Islet precursor cell (in vitro differentiated cells): ENCODE results near the gene ZNF385B.
A peak's percentile ranks its signal among the peaks of the same experiment; 100 is the strongest.
"Not testable (repeated sequence)": the region's sequence is repeated elsewhere in the genome, so short reads cannot be mapped to it uniquely, and the experiment has no call there.

ENCODE experiments used
- DNase-seq: peaks from one replicate; pipeline ENCODE4 v3.0.0-alpha.2; 2018

The ZNF385B gene

DNA sequence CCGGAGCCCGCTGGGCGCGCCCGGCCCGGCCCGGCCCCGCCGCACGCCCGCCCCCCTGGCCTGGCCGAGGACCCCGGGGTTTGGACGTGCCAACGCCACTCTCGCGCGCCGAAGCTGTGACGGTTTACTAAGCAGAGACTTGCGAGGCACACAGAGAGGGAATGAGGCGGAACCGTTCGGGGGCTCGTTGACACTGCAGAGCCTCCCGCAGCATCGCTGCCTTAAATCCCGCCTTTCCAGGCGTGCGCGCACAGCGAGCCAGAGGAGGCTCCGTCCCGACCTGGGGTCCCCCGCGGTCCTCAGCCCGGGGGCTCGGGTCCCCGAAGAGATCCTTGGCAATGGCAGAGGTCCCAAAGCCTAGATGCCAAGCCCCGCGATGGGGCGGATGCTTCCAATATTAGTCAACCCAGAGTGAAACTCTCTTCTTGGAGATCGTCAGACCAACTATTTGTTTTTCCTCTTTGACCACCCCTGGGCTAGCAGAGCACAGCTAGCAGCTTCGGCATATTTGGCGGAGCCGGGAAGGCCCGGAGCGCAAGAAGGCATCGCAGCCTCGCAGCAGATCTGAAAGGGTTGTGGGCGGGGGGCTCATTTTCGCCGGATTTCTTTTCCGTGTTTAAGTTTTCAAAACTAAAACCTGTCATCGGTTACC lies at the start of gene ZNF385B:
Gene ZNF385B, minus strand, starts transcription at position 197 of the 652 bp plus-strand sequence.
- DNase-seq: peak; percentile 59

DNA sequence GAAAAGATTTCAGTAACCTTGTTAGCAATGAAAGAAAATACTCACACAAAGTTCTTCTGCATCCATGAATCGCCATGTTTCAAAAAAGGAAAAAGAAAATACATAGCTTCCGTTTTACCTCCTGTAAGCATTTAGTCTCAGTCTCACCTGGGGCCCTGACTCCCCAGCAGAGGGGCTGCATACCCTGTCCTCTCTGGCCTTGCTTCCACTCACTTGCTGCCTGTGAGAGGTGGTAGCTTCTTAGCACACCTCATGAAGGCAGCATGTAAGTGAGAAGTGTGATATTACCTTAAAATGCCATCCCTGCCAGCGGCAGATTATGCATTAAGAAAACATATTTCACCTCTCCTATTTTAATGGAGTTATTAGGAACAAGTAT lies 49.3 kb upstream of the ZNF385B start:
- no peak for DNase-seq

DNA sequence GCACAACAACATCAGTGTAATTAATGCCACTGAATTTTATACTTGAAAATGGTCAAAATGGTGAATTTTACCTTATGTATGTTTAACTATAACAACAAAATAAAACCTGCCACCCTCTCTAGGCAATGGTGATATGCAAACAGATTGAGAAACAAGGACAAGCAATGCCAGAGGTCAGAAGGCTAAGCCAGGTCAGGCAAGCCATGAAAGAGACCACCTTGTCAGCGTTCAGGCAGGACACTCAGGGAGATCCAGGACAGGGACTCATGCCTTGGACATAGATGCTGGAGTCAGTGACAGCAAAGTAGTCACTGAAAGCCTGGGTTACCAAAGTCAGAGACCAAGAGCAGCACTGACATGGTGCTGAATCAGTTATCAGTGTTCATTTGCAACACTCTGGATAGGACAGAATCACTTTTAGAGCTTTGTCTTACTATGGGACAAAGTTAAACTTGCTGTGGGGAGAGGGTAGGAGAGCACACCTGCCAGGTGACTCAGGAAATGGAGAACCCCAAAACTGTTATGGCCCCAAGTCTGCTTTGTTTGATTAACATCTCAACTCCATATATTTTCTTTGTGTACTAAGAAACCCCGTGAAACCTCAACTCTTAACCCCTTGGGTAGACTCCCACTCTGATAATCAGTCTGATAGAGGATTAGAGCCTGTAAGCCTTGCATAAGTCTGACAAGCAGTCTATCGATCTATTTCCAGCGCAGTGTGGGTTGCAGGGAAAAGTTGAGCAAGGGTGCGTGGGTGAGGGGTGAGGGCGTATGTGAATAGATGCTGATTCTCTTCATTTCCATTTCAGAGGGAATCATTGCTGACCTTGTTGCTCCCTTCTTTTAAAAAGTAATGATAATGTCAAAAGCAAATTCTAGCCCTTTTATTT lies 48.7 kb upstream of the ZNF385B start:
- DNase-seq: no peak

DNA sequence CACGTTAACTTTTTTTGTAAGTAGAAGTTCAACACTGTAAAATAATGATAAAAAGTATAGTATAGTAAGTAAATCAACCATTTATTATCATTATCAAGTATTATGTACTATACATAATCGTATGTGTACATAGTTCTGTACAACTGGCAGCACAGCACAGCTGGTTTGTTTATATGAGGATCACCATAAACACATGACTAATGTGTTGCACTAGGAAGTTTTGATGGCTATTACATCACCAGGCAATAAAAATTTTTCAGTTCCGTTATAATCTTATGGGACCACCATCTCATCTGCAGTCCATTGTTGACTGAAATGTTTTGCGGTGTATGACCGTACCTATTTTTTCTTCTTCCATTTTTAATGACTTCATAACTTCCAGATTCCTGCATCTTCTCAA lies 39.2 kb upstream of the ZNF385B start:
- DNase-seq: no peak

- DNase-seq: no peak
Observed at GRCh38 chr2:179899666-179900065, 38.3 kb upstream of the ZNF385B start.

- peak; percentile 72 for DNase-seq
Observed at GRCh38 chr2:179898873-179899272, 37.5 kb upstream of the ZNF385B start.

DNA sequence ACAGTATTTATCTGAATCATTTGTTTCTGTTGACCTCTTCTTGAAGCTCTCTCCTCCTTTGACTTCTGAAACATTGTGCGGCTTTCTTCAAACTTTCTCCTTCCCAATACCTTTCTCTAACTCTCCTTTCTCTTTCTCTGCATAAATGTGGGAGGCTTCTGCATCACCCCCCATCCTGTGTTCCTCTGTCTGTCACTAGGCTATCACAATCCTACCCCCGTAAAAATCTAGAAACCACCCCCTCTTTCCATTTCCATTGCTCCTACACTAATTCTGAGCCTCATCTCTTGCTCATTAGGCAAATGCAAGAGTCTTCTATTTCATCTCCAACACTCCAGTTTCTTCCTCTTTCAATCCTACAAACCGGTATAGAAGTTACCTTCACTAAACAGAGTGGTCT lies 32.2 kb upstream of the ZNF385B start:
- no peak for DNase-seq

GRCh38 chr2:179891237-179891636 lies 29.8 kb upstream of the ZNF385B start:
- no peak for DNase-seq

DNA sequence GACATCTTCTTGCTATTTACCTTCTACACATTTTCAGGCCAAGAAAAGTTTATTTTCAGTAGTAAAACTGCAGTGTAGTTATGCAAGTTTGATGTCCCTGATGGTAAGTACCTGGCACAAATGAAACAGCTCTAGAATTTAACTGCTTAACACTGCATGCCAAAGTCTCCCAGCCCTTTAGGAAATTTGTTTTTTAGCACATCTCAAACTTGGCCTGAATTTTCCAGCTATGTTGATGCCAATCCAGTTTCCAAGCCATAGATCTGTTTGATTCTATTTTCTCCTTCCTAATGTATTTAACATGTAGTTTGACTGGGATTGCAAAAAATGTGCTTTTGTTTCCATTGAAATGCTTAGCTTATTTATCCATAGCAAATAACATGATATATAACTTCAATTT lies 29.3 kb upstream of the ZNF385B start:
- no peak for DNase-seq

DNA sequence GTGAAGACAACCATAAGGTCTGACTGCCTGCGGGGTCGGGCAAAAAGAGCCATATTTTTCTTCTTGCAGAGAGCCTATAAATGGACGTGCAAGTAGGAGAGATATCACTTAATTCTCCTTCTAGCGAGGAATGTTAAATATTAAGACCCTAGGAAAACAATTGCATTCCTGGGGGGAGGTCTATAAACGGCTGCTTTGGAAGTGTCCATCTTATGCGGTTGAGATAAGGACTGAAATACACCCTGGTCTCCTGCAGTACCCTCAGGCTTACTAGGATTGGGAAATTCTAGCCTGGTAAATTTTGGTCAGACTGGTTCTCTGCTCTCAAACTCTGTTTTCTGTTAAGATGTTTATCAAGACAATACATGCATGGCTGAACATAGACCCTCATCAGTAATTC lies 27.2 kb upstream of the ZNF385B start:
- DNase-seq: not testable (repeated sequence)

- DNase-seq: peak; percentile 49
Observed at GRCh38 chr2:179884193-179884592, 22.8 kb upstream of the ZNF385B start.

DNA sequence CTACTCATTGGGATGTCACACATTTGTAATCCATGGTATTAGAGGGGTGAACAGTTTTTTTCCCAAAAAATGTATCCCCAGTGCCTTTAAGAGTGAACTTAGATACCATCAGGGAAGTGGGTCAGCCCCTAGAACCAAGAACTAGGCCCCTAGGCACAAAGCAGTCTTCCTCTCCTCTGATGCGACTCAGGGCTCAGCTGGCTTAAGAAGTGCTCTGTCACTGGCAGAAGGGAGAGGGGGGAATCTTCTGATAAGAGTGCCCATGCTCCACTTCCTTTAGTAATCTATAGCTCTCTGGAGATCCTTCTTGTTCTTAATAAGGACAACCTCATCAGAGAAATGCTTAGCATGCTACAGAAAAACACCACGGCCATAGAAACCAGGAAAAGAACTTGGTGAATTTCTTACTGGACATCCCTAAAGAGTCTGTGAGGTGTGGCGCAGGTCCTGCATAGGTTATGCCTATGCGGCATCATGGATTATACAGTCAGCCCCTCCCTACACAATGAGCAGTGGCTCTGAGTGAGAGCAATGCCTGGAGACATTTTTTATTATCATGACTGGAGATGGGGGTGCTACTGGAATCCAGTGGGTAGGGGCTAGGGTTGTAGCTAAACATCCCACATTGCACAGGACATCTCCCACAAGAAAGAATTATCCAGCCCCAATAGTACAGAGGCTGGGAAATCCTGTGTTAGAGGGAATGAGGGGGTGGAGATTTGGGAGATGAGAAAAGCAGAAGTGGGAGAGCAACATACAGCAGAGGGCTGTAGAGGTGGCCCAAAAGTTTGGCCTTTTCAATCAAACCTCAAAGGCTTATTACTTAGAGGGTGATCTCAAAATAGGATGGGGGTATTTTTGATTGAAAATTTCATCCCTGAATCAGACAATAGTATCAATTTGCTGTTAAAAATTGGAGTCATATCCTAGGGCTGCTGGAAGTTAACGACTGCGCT lies 21.7 kb upstream of the ZNF385B start:
- no peak for DNase-seq

DNA sequence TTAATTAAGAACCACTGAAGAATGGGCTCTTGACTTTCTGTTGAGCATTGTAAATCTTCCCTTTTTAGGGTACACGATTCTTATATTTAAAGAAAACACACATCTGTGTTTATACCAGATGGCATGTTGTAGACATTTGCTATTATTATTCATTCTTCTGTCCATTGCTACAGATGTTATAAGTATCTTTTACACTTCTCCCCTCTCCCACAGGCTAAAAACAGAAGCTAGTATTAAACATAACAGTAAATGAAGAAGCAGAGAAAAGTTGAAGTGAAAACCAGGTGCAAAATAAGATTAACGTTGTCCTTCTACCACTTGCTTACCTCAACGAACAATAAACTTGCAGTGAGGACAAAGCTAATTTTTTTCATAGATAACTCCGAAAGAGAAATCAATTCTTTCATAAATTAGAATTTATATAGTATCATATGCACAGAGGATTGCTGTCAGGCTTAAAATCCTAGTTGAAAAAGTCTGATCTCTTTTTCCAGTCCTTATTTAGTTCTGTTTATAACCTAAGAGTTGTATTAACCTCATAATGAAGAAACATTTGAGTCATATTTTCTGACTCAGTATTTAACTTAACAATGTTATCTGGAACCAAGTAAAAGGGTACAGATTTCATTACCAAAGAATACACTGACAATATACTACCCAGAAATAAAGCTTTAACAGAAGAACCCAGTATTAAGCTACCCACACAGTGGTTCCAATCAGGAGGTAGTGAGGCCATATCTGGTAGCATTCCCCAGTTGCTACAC lies 16.4 kb upstream of the ZNF385B start:
- DNase-seq: no peak

DNA sequence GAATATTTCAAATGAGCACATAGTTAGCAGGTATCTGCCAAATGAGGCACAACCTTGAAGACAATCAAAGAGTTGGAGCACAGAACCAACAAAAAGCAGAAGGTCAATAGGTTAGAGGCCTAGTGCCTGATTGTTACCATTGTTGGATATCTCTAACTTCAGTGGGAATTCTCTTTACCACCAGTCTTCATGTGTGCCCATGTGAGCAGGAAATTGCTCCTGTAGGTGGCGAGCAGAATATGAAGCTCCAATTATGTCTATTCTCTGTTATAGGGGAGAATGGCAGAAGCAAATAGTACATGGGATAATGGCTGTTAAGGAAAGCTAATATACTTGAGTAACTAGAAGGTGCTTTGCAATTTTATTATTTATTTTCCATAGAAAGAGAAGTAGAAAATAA lies 14.9 kb upstream of the ZNF385B start:
- no peak for DNase-seq

GRCh38 chr2:179875864-179876263 lies 14.5 kb upstream of the ZNF385B start:
- DNase-seq: no peak

DNA sequence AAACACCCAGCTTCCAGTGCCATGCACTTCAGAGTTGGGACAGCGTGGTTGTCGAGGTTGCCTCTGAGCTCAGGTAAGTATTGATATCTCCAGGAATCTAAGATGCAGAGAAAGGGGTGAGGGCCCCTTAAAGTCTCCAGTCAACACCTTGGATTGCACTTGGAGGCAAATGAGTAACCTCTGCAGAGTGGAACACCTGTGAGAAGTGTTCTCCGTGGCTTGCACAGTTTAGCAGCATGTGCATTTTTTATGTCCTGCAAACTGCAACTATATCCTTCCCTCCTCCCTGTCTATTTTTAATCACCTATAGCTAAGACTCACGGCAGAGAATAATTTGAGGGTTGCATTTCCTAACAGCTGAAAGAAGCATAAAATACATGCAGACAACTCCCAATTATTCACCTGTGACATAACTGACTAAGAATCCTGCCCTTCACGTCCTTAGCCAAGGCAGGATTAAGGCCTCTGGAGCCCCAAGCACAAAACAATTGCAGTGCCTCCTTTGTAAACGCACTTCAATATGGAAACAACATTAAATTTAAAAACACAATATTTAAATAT lies 1.6 kb upstream of the ZNF385B start:
- DNase-seq: no peak

GRCh38 chr2:179861027-179861415 lies 391 bp downstream of the ZNF385B start:
- DNase-seq: peak; percentile 77

DNA sequence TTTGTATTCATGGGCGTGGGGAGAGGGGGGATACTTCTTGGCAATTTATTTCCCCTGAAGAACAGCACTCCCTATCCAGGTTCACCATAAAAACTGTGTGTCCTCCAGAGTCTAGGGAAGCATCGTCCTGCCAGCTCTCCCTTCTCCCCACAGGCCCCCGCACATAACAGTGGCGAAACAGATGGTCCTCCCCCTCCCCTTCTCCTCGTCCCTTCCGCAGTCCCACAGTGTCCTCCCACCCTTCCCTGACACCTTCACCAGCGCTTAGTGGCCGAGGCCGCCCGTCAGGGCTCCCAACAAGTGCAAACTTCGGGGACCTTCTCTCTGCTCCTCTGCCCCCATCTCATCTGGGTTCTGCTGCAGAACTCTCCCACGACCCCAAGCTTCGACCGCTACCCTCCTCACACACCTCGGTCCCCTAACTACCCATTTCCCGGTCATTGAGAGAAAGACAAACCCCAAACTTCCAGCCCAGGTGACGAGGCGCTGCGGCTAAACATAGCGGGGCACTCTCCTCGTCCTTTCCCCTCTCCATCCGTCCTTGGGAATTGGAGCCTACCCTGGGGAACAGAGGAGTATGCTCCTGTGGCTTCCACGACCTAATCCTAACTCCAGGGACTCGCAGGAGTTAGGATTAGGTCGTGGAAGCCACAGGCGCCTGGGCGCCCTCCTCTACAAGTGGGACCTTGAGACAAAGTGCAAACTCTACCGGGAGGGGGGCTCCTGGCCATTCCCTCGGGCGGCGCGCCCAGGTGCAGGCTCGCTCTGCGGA lies 971 bp downstream of the ZNF385B start:
- DNase-seq: no peak

- DNase-seq: no peak
Observed at GRCh38 chr2:179859523-179859922, 1.9 kb downstream of the ZNF385B start.

DNA sequence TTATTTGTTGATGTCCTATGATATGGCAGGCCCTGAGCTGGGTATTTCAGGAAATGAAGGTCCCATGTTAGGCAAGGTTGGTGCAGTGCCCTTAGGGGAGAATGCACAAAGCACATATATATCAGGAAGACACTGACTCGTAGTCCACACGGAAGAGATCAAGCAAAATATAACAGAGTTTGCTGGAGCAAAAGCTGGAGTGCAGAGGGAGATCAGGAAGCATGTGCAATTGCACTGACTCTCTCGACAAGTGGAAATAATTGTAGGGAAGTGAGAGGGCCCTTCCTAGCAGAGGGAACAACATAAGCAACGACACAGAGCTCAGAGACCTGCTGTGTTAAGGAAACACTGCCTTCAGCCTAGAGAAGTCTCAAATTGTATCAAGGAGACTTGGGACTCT lies 4.2 kb downstream of the ZNF385B start:
- no peak for DNase-seq

DNA sequence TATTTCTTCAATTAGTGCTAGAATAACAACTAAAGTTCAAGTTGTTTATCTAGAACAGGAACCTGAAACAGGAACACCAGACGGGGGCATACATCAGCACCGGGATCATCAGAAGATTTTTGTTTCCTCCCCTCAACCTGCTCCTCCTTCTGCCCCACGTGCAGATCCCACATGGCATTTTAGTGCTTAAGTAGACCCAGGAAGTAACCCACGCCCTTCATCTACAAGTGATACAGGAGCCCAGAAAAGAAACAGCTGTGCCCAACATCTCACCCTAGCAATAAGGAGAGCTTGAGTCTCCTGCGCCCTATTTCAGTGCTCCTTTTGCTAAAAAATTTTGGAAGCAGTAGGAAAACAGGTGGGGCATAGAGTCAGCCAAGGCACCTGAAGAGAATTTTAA lies 5.2 kb downstream of the ZNF385B start:
- DNase-seq: no peak
